IPS-18a (cell line): ENCODE data around the gene ATR.
"Not testable (repeated sequence)": the region's sequence is repeated elsewhere in the genome, so short reads cannot be mapped to it uniquely, and the experiment has no call there.

Experiments used
- H3K27ac ChIP-seq: one replicate; pipeline ENCODE4 v1.5.1; 2013; ENCODE audit warnings: low read length
- H3K27me3 ChIP-seq: one replicate; pipeline ENCODE4 v1.6.1; 2013; ENCODE audit warnings: mild to moderate bottlenecking, low read length; ENCODE audit not compliant: control insufficient read depth, insufficient read depth
- H3K36me3 ChIP-seq: one replicate; pipeline ENCODE4 v1.6.1; 2013; ENCODE audit warnings: low read depth, low read length; ENCODE audit not compliant: control insufficient read depth
- H3K4me1 ChIP-seq: one replicate; pipeline ENCODE4 v1.6.1; 2013; ENCODE audit warnings: low read depth, low read length; ENCODE audit not compliant: control insufficient read depth
- H3K4me3 ChIP-seq: one replicate; pipeline ENCODE4 v1.5.1; 2013; ENCODE audit warnings: low read length
- H3K9ac ChIP-seq: one replicate; pipeline ENCODE4 v1.6.1; 2013; ENCODE audit warnings: mild to moderate bottlenecking, low read length, moderate library complexity
- H3K9me3 ChIP-seq: one replicate; pipeline ENCODE4 v1.6.1; 2013; ENCODE audit warnings: low read depth, low read length; ENCODE audit not compliant: control insufficient read depth

ATR gene

DNA sequence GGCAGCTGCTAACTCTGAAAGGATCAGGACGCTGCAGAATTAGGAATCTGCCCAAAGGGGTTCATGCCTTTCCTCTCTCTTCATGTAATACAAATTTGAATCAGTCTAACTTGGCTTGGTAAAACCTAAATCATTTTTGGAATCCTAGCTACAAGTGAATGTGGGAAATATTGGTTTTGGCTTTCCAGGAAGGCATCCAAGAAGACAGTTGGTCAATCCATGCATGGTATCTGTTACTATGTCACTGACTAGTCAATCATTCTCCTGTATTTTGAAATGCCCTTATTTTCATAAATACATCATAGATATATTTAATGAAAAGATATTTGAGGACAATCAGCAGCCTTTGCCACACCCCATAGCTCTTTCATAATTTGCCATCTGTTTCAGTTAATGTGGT is 10.2 kb upstream of the ATR start:
- Histone ChIP-seq H3K27me3 (no peaks in the 10 kb centered on the region), H3K9ac (no peak overlapping the region), H3K27ac (no peak overlapping the region), H3K4me3 (no peak overlapping the region), H3K9me3 (no peaks in the 10 kb centered on the region), H3K4me1 (no peaks in the 10 kb centered on the region), H3K36me3 (no peaks in the 10 kb centered on the region)

DNA sequence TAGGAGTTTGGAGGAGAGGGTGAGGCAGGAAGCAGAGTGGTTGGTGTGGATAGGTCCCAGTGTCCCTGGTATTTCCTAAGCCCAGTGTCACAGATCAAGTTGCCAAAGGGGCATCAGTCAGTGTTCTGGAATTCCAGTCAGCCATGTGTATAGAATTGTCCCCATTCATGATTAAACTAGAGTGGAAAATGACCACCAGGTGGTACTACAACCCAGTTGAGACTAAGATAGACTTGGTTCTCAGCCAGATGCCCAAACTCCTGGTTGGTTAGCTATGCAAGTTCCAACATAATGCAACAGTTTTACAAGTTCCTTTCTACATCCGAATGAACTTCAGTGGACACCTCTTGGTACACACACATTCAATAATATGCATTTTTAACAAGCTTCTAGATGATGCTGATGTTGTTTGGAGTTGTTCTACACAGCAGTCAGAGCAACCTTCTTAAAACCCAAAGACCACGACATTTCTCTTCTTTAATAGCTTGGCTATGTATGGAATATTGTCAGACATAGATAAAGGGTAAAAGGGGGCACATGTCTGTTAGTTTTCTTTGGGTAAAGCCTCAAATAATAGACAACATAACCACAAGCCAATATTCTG is 8.4 kb upstream of the ATR start:
- H3K27me3 ChIP-seq, result no peaks in the 10 kb centered on the region
- H3K4me1 ChIP-seq, result no peaks in the 10 kb centered on the region
- no peaks in the 10 kb centered on the region for H3K36me3 ChIP-seq
- H3K9ac ChIP-seq, result no peak overlapping the region
- no peak overlapping the region for H3K27ac ChIP-seq
- H3K4me3 ChIP-seq, result no peak overlapping the region
- H3K9me3 ChIP-seq, result no peaks in the 10 kb centered on the region

DNA sequence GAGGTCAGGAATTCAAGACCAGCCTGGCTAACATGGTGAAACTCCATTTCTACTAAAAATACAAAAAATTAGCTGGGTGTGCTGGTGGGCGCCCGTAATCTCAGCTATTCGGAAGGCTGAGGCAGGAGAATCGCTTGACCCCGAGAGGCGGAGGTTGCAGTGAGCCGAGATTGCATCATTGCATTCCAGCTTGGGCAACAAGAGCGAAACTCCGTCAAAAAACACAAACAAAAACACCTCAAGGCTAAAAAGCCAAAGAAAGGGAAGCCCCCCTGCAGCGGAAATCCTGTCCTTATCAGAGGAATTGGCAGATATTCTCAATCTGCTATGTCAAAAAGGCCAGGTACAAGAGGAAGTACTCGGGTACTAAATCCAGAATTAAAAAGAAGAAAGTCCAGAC is 2.5 kb upstream of the ATR start:
- H3K27ac ChIP-seq, H3K9ac ChIP-seq, H3K4me3 ChIP-seq, H3K27me3 ChIP-seq, H3K9me3 ChIP-seq, H3K36me3 ChIP-seq: not testable (repeated sequence)
- peaks cover 13% of the 10 kb centered on the region for H3K4me1 ChIP-seq

DNA sequence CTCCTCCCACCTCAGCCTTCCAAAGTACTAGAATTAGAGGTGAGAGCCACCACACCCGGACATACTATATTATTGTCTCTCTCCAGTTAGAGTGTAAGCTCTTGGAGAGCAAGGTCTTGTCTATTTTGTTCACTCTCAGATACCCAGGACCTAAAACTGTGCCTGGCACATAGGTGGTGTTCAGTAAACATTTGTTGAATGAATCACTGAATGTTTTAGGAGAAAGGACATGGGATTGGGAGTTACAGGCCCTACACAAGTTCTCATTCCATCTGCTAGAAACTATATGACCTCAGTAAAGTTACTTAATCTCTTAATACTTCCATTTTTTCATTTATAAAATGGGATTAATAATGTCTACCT is 1.5 kb upstream of the ATR start:
- H3K9me3 ChIP-seq, result no peaks in the 10 kb centered on the region
- no peak overlapping the region for H3K9ac ChIP-seq
- H3K36me3 ChIP-seq, result no peaks in the 10 kb centered on the region
- H3K27ac ChIP-seq, result no peak overlapping the region
- H3K27me3 ChIP-seq, result no peaks in the 10 kb centered on the region
- H3K4me3 ChIP-seq, result no peak overlapping the region
- peaks cover 16% of the 10 kb centered on the region for H3K4me1 ChIP-seq

DNA sequence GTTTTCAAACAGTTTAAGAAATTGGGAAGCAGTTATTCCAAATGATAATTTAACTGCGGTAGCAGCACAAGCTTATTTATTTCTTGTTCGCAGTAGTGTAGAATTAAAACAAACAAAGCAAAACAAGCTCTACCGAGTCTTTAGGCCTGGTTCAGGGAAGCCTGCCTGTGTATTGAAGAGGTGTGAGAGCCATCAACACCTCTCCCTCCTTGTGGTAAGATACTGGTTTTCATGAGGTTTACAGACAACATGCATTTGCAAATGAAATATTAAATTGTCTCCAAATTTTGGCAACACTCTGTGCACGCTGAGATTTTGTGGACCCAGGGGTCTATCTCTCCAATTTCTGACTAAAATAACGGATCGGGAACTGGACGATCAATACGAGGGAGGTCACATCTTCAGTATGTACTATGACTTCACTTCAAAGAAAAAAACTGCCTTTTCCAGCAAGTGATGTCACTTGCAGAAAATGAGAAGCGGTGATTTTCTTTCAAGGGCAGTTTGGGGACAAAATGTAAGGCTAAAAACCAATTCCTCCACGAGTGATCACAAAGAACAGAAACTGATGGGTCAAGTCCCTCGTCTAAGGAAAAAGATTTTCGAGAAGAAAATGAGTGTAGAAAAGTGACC is 721 bp downstream of the ATR start:
- no peaks in the 10 kb centered on the region for H3K36me3 ChIP-seq
- no peaks in the 10 kb centered on the region for H3K27me3 ChIP-seq
- H3K4me1 ChIP-seq, result peaks cover 16% of the 10 kb centered on the region
- H3K9me3 ChIP-seq, result no peaks in the 10 kb centered on the region
- peak overlapping the region; percentile 98 for H3K9ac ChIP-seq
- H3K4me3 ChIP-seq, result peak overlapping the region; percentile 99
- H3K27ac ChIP-seq, result peak overlapping the region; percentile 91

DNA sequence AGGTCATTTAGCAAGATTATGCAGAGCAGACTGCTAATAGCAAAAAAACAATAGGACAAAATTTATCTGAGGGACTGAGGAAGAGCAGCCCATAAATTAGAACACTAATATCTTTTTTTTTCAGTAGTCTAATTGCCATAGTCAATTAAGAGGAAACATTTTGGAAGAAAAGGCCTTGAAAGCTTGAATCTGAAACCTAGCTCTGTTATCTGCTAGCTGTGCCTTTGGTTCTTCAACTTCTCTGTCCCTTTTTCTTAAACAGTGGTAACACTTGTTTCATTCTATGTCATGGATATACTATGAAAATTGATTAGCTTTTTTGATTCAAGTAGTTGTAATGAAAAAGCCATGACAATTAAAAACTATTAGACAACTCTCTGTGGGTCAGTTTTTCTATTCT is 1.7 kb downstream of the ATR start:
- Histone ChIP-seq H3K27me3 (no peaks in the 10 kb centered on the region), H3K36me3 (no peaks in the 10 kb centered on the region), H3K9me3 (no peaks in the 10 kb centered on the region), H3K9ac (no peak overlapping the region), H3K27ac (no peak overlapping the region), H3K4me3 (no peak overlapping the region), H3K4me1 (peaks cover 16% of the 10 kb centered on the region)

DNA sequence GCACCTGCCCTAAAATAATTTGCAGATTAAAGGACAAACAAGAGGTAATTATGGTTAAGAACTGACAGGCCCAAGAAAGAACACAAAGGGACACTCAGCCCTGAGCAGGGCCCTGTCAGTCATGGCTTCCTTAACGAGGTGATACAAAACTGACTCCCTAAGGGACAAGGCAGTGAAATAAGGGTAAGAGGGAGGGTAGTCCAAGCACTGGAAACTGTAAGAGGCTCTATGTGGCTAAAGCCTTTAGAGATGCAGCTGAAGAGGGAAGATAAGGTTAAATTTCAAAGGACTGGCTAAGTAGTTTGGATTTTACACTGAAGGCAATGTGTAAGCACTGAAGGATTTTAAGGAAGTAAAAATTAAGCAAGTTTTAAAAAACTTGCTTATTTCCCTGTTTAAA is 3.9 kb downstream of the ATR start:
- H3K9ac ChIP-seq, result no peak overlapping the region
- H3K36me3 ChIP-seq, result no peaks in the 10 kb centered on the region
- H3K27ac ChIP-seq, result no peak overlapping the region
- no peaks in the 10 kb centered on the region for H3K27me3 ChIP-seq
- H3K4me3 ChIP-seq, result no peak overlapping the region
- no peaks in the 10 kb centered on the region for H3K9me3 ChIP-seq
- H3K4me1 ChIP-seq, result peaks cover 16% of the 10 kb centered on the region

DNA sequence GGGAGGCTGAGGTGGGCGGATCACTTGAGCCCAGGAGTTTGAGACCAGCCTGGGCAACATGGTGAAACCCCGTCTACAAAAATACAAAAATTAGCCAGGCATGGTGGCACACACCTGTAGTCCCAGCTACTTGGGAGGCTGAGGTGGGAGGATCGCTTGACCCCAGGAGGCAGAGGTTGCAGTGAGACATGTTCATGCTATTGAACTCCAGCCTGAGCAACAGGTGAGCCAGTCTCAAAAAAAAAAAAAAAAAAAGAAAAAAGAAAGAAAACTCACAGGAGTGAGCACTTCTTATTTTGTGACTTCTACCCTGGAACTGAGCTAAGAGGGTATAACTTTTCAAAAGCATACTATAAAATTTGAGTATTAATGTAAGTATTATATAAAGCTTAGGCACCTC is 4.3 kb downstream of the ATR start:
- H3K9ac ChIP-seq, H3K27ac ChIP-seq, H3K27me3 ChIP-seq, H3K4me3 ChIP-seq, H3K9me3 ChIP-seq, H3K36me3 ChIP-seq: not testable (repeated sequence)
- peaks cover 13% of the 10 kb centered on the region for H3K4me1 ChIP-seq

DNA sequence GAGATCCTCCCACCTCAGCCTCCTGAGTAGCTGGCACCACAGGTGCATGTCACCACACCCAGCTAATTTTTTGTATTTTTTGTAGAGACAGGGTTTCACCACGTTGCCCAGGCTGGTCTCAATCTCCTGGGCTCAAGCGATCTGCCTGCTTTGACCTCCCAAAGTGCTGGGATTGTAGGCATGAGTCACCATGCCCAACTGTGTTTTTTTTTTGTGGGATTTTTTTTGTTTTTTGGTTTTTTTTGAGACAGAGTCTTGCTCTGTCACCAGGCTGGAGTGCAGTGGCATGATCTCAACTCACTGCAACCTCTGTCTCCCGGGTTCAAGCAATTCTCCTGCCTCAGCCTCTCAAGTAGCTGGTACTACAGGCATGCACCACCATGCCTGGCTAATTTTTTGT is 9.1 kb downstream of the ATR start:
- H3K27me3 ChIP-seq, H3K27ac ChIP-seq, H3K4me3 ChIP-seq, H3K9ac ChIP-seq, H3K9me3 ChIP-seq, H3K4me1 ChIP-seq, H3K36me3 ChIP-seq: not testable (repeated sequence)

DNA sequence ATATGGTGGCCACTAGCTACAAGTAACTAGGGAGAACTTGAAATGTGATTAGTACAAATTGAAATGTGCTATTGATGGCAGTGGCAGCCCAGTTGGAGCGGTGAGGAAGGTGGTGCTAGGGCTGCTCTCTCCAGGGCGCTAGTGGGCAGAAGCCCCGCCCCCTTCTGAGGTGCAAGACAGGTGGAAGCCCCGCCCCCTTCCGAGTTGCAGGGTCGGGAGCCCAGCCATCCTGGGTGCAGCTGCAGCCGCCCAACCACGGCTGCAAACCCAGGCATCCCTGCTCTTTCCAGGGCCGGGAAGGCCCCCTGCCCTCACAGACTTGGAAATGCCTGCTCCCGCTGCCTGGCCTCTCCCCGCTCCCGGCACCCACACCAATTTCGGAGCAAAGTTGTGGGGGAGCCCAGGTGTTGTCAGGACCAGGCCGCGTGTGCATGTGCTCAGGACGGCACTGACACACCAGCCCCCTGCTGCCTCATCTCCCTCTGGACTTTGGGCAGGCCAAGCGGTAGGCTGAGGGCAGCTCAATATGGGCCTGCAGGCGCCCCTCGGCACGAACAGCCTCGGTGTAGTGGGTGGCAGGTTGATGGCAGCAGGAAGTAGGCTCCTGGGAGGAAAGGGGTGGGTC is 10.0 kb downstream of the ATR start:
- Histone ChIP-seq H3K36me3 (peaks cover 10% of the 10 kb centered on the region), H3K4me1 (no peaks in the 10 kb centered on the region), H3K9ac (no peak overlapping the region), H3K27me3 (no peaks in the 10 kb centered on the region), H3K9me3 (no peaks in the 10 kb centered on the region), H3K4me3 (no peak overlapping the region), H3K27ac (no peak overlapping the region)

DNA sequence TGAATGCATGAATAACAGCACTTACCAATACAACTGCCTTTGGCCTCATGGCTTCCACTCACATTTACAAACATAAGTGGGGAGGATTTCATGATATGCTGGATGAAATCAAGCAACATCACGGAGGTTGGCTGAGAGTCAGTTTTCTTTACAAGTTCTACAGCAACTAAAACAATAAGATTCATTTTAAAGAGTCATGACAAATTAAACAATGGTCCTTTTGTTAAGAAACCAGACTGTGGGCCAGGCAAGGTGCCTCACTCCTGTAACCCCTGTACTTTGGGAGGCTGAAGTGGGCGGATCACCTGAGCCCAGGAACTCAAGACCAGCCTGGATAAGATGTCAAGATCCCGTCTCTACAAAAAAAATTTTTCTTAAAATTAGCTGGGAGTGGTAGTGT is 12.4 kb downstream of the ATR start:
- no peaks in the 10 kb centered on the region for H3K4me1 ChIP-seq
- H3K27me3 ChIP-seq, result no peaks in the 10 kb centered on the region
- no peak overlapping the region for H3K27ac ChIP-seq
- no peak overlapping the region for H3K9ac ChIP-seq
- no peaks in the 10 kb centered on the region for H3K9me3 ChIP-seq
- H3K36me3 ChIP-seq, result peaks cover 23% of the 10 kb centered on the region
- no peak overlapping the region for H3K4me3 ChIP-seq

DNA sequence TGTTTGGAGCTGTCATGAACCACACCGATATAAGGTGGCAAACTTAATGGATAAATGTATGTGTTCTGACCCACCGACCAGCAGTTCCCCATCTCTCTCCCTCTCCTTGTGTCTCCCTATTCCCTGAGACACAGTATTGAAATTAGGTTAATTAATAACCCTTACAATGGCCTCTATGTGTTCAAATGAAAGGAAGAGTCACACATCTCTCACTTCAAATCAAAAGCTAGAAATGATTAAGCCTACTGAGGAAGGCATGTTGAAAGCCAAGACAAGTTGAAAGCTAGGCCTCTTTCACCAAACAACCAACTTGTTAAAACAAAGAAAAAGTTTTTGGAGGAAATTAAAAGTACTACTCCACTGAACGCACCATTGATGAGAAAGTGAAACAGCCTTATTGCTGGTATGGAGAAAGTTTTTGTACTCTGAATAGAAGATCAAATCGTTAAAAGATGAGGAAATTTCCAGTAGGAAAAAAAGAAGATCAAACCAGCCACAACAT is 15.0 kb downstream of the ATR start:
- H3K27me3 ChIP-seq, result no peaks in the 10 kb centered on the region
- no peak overlapping the region for H3K9ac ChIP-seq
- H3K27ac ChIP-seq, result no peak overlapping the region
- no peaks in the 10 kb centered on the region for H3K9me3 ChIP-seq
- no peaks in the 10 kb centered on the region for H3K4me1 ChIP-seq
- peaks cover 26% of the 10 kb centered on the region for H3K36me3 ChIP-seq
- no peak overlapping the region for H3K4me3 ChIP-seq
